Keratinocyte (primary cell): ENCODE data around the gene ZNF577. TPM values are rescaled to one million over a fixed set of nuclear protein-coding genes. Genes with fewer than 3 reads are reported as not detected.

Experiments
- DNase-seq: peaks from one replicate; pipeline ENCODE4 v3.0.0-alpha.2; 2011; ENCODE audit warnings: low read depth, missing footprints, low spot score
- FAIRE-seq: peaks from 2 replicates; lab custom pipeline; 2011; peaks lifted over from hg19 to GRCh38; lab: Jason Lieb, UNC
- H2AFZ ChIP-seq: 2 replicates; pipeline ENCODE4 v1.6.0; 2012; ENCODE audit warnings: low read length, control low read depth, inconsistent platforms; ENCODE audit not compliant: control insufficient read depth
- H3K27ac ChIP-seq: 2 replicates; pipeline ENCODE4 v1.5.1; 2011; ENCODE audit warnings: low read length; ENCODE audit not compliant: control insufficient read depth, insufficient read depth
- H3K27me3 ChIP-seq: 3 replicates; pipeline ENCODE4 v1.6.0; 2011; ENCODE audit warnings: low read length; ENCODE audit not compliant: control insufficient read depth, insufficient read depth; ENCODE audit errors: extremely low read depth
- H3K36me3 ChIP-seq, 2 experiments: 2 replicates in 1 of 2; 3 replicates in 1 of 2; pipeline ENCODE4 v1.5.1; 2011; ENCODE audit warnings: low read length in 2 of 2, mild to moderate bottlenecking in 1 of 2; ENCODE audit not compliant: control insufficient read depth in 2 of 2, insufficient read depth in 2 of 2; ENCODE audit errors: extremely low read depth in 1 of 2
- H3K4me1 ChIP-seq: 3 replicates; pipeline ENCODE4 v1.5.1; 2011; ENCODE audit warnings: low read length; ENCODE audit not compliant: control insufficient read depth, insufficient read depth; ENCODE audit errors: extremely low read depth
- H3K4me2 ChIP-seq: 3 replicates; pipeline ENCODE4 v1.6.0; 2011; ENCODE audit warnings: low read depth, low read length; ENCODE audit not compliant: control insufficient read depth, insufficient read depth; ENCODE audit errors: extremely low read depth
- H3K4me3 ChIP-seq, 3 experiments: fragments of 200-600 bp in 1 of 3; sonication (generic) in 1 of 3; 2 replicates in 2 of 3; 3 replicates in 1 of 3; pipeline ENCODE4 v1.5.1; 2011 to 2016; ENCODE audit warnings: low read length in 3 of 3, mild to moderate bottlenecking in 3 of 3, control low read depth in 2 of 3, inconsistent platforms in 1 of 3, low read depth in 1 of 3, mixed read lengths in 1 of 3, mixed run types in 1 of 3, moderate library complexity in 1 of 3; ENCODE audit not compliant: control insufficient read depth in 2 of 3, insufficient read depth in 2 of 3; ENCODE audit errors: extremely low read depth in 1 of 3
- H3K79me2 ChIP-seq: 2 replicates; pipeline ENCODE4 v1.6.0; 2012; ENCODE audit warnings: low read length; ENCODE audit not compliant: control insufficient read depth, insufficient read depth
- H3K9ac ChIP-seq: 3 replicates; pipeline ENCODE4 v1.6.0; 2011; ENCODE audit warnings: low read length; ENCODE audit not compliant: control insufficient read depth, insufficient read depth; ENCODE audit errors: extremely low read depth
- H3K9me1 ChIP-seq: 3 replicates; pipeline ENCODE4 v1.6.0; 2011; ENCODE audit warnings: low read length; ENCODE audit not compliant: control insufficient read depth, insufficient read depth; ENCODE audit errors: extremely low read depth
- H3K9me3 ChIP-seq: 2 replicates; pipeline ENCODE4 v1.5.1; 2012; ENCODE audit warnings: low read depth, low read length; ENCODE audit not compliant: control insufficient read depth
- H4K20me1 ChIP-seq: 3 replicates; pipeline ENCODE4 v1.6.0; 2011; ENCODE audit warnings: low read length; ENCODE audit not compliant: control insufficient read depth, insufficient read depth; ENCODE audit errors: extremely low read depth
- EZH2 ChIP-seq: IDR thresholded peaks from one replicate; pipeline ENCODE4 v1.6.1; 2012; ENCODE audit warnings: inconsistent platforms, mild to moderate bottlenecking, low read length, moderate library complexity
- dilution Hi-C: fragments of 300-500 bp; cut with MboI; formaldehyde crosslinking; loops from one replicate; pipeline ENCODE4 v1.7.0; 2020; ENCODE audit warnings: low sequenced_read_pairs; ENCODE audit not compliant: extremely low pct_ligation_motif_present
- polyA plus RNA-seq, 5 experiments: library from polyadenylated mRNA; depleted of rRNA in 3 of 5; stranded (reverse) in 3 of 5; stranded (forward) in 1 of 5; unstranded in 1 of 5; fragments of >200 nt; gene quantifications; 1 replicate in 1 of 5; 2 replicates in 3 of 5; 3 replicates in 1 of 5; pipeline versions ENCODE4 v1.2.1 to v1.2.3, GENCODE V29; 2011 to 2012; ENCODE audit warnings: missing spikeins in 2 of 5, low read depth in 1 of 5, low replicate concordance in 1 of 5
- TF ChIP-seq, protein P1 (sequence below), 3 experiments: IDR thresholded peaks in 1 of 3; conservative IDR thresholded peaks in 1 of 3; optimal IDR thresholded peaks in 1 of 3; 2 replicates in 2 of 3; 3 replicates in 1 of 3; pipeline versions ENCODE3 to v1.5.1; 2011; ENCODE audit warnings: low read length in 3 of 3, mild to moderate bottlenecking in 3 of 3, moderate library complexity in 2 of 3, control low read depth in 1 of 3, inconsistent platforms in 1 of 3; ENCODE audit not compliant: insufficient read depth in 2 of 3; ENCODE audit errors: extremely low read depth in 1 of 3

ZNF577 gene
- polyA plus RNA-seq, 1 donor (not counting 4 experiments of a cell fraction or from before 2014, with no cell fraction given): 10.4 TPM

DNA sequence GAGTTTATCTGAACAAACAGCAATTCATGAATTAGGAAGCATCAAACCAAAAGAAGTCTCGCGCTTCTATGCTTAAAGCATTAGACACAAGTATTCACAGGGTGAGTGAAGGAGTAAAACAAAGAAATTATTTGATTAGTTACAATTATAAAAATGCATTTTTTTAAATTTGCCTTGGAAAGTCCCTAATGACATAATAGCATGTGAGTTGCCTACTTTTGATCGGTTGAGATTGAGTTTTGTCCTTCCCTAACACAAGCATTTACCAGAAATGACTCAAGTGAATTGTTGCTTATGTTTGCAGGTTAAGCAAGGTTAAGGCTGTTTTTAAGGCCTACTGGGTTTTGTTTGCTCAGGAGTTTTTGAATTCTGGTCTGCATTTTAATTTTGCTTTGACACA, 17.5 kb upstream of the ZNF577 start:
- dilution Hi-C loops: no loop called here
- H3K9me3 ChIP-seq: peaks cover 16% of the 10 kb centered on the region
- DNase-seq (no peak), FAIRE-seq (no peak)
- peaks cover 41% of the 10 kb centered on the region for H3K79me2 ChIP-seq
- H3K27me3 ChIP-seq: no peaks in the 10 kb centered on the region
- H4K20me1 ChIP-seq: no peaks in the 10 kb centered on the region
- H3K4me2 ChIP-seq: peak overlapping the region; percentile 93
- no peak for TF ChIP-seq EZH2
- TF ChIP-seq, protein P1, sequence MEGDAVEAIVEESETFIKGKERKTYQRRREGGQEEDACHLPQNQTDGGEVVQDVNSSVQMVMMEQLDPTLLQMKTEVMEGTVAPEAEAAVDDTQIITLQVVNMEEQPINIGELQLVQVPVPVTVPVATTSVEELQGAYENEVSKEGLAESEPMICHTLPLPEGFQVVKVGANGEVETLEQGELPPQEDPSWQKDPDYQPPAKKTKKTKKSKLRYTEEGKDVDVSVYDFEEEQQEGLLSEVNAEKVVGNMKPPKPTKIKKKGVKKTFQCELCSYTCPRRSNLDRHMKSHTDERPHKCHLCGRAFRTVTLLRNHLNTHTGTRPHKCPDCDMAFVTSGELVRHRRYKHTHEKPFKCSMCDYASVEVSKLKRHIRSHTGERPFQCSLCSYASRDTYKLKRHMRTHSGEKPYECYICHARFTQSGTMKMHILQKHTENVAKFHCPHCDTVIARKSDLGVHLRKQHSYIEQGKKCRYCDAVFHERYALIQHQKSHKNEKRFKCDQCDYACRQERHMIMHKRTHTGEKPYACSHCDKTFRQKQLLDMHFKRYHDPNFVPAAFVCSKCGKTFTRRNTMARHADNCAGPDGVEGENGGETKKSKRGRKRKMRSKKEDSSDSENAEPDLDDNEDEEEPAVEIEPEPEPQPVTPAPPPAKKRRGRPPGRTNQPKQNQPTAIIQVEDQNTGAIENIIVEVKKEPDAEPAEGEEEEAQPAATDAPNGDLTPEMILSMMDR (optimal IDR thresholded peaks at IDR 0.05 in 1 of 3, IDR thresholded peaks at IDR 0.05 in 1 of 3, conservative IDR thresholded peaks at IDR 0.05 in 1 of 3; ENCODE audit: extremely low read depth in 1 of 3, insufficient read depth in 2 of 3, low read length in 3 of 3): no peak
- H3K9me1 ChIP-seq: no peaks in the 10 kb centered on the region
- H3K36me3 ChIP-seq: peaks cover 0 to 8% of the 10 kb centered on the region in 2 experiments
- H3K27ac ChIP-seq: peak overlapping the region; percentile 88
- H3K9ac ChIP-seq: peak overlapping the region; percentile 95
- peak overlapping the region in 1 of 3 experiments; percentile 97 for H3K4me3 ChIP-seq
- H3K4me1 ChIP-seq: no peaks in the 10 kb centered on the region
- H2AFZ ChIP-seq: peak overlapping the region; percentile 54

DNA sequence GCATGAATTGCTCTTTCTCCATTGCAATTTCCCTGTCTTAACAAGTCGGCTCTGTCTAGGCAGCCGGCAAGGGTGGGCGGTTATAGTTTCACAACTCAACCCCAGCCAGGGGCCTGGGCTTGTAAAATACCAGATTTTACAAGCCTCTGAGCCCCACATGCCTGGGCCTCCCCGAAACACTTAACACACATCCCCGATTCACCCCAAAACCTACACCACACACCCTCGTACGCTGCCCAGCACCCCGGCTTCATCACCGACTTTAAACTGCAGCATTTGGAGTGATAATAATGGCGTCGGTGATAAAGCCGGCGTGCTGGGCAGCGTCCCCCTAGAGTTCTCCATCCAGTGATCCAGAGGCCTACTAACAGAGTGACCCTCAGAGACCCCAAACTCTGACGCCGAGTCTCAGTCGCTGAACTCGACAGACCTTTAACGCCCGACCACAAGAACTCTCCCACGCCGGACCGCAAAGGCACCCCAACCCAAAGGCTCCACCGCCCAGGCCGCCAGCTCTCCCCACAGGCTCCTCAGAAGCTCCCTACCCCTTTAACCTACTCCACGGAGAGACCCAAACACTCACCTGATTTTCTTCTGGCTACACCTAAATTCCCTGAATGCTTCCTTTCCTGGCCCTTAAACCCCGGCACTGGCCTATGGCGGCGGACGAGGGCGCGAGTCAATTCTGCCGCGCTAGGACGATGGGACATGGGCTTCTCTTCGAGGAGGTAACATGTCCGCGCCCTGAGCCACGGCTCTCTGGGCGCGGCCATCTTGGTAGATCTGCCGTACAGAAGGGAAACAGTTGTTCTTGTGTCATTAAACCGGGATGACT, 16.8 kb upstream of the ZNF577 start, which contains the start of gene ZNF649:
TSS of gene ZNF649 (minus strand) at position 687 of the 835 bp plus-strand sequence. CDS start 4,910 bp downstream, outside the sequence.
- DNase-seq: peak; percentile 62
- Histone ChIP-seq H3K9me3 (peaks cover 14% of the 10 kb centered on the region), H2AFZ (peak within 1 kb of the TSS; percentile 98), H3K27me3 (no peaks in the 10 kb centered on the region), H3K4me1 (no peaks in the 10 kb centered on the region), H3K9ac (peak within 1 kb of the TSS; percentile 95), H3K4me3 (peak within 1 kb of the TSS; percentile 84 to 97 (median 97)), H3K27ac (peak within 1 kb of the TSS; percentile 88), H4K20me1 (no peaks in the 10 kb centered on the region), H3K4me2 (peak within 1 kb of the TSS; percentile 93), H3K9me1 (no peaks in the 10 kb centered on the region), H3K79me2 (peaks cover 42% of the 10 kb centered on the region), H3K36me3 (peaks cover 1 to 14% of the 10 kb centered on the region in 2 experiments)
- dilution Hi-C loops: no loop called here
- FAIRE-seq: peak; percentile 36
- TF ChIP-seq EZH2: no peak
- TF ChIP-seq, protein P1 (optimal IDR thresholded peaks at IDR 0.05 in 1 of 3, IDR thresholded peaks at IDR 0.05 in 1 of 3, conservative IDR thresholded peaks at IDR 0.05 in 1 of 3; ENCODE audit: extremely low read depth in 1 of 3, insufficient read depth in 2 of 3, low read length in 3 of 3): peak in 1 of 3 experiments; percentile 65
